Caco-2 (cell line): ENCODE results near the gene NUDT13. TPM values are rescaled to one million over a fixed set of nuclear protein-coding genes. Genes with fewer than 3 reads are reported as not detected.

ENCODE experiments used
- BruUV-seq: library from RNA; stranded (reverse); fragments of 400-500 nt; replicated peaks from 2 replicates; lab custom pipeline; 2021; lab: Mats Ljungman, UMichigan
- CTCF ChIA-PET: fragments of 300-600 bp; sonication (Branson Sonifier 250); formaldehyde crosslinking; loops from one replicate; lab custom pipeline; 2022; ENCODE audit warnings: antibody characterized with exemption; lab: Charles Lee
- POLR2A ChIA-PET: fragments of 300-600 bp; sonication (Branson Sonifier 250); formaldehyde crosslinking; loops from one replicate; lab custom pipeline; 2022; ENCODE audit warnings: antibody characterized with exemption; lab: Charles Lee
- DNase-seq, 2 experiments: peaks; one replicate each; pipeline versions ENCODE4 v3.0.0 to v3.0.0-alpha.2; 2020 to 2022
- H3K27me3 ChIP-seq: replicated peaks from 2 replicates; pipeline ENCODE4 v1.6.0; 2011; ENCODE audit warnings: low read length; ENCODE audit not compliant: control insufficient read depth, insufficient read depth
- H3K36me3 ChIP-seq: 2 replicates; pipeline ENCODE4 v1.5.1; 2011; ENCODE audit warnings: low read length; ENCODE audit not compliant: control insufficient read depth, insufficient read depth
- H3K4me1 ChIP-seq: fragments of 250-450 bp; sonication (Bioruptor Pico); 2 replicates; pipeline ENCODE4 v1.5.1; 2020; ENCODE audit warnings: mild to moderate bottlenecking
- H3K4me3 ChIP-seq: 2 replicates; pipeline ENCODE4 v1.5.1; 2011; ENCODE audit warnings: low read depth, mild to moderate bottlenecking, control low read depth, low read length
- H3K9me3 ChIP-seq: fragments of 250-450 bp; sonication (Bioruptor Pico); 2 replicates; pipeline ENCODE4 v1.5.1; 2020; ENCODE audit warnings: mild to moderate bottlenecking, moderate library complexity
- H3K27ac Mint-ChIP-seq: one replicate; pipeline ENCODE4 v1.8.0; 2022; ENCODE audit warnings: mixed read lengths; ENCODE audit not compliant: unreplicated experiment
- H3K27me3 Mint-ChIP-seq: one replicate; pipeline ENCODE4 v1.8.0; 2022; ENCODE audit warnings: mixed read lengths; ENCODE audit not compliant: insufficient read depth, unreplicated experiment
- H3K36me3 Mint-ChIP-seq: one replicate; pipeline ENCODE4 v1.8.0; 2022; ENCODE audit warnings: mild to moderate bottlenecking, mixed read lengths; ENCODE audit not compliant: insufficient read depth, unreplicated experiment
- H3K4me1 Mint-ChIP-seq: one replicate; pipeline ENCODE4 v1.8.0; 2022; ENCODE audit warnings: low read depth, mixed read lengths; ENCODE audit not compliant: unreplicated experiment
- H3K4me3 Mint-ChIP-seq: one replicate; pipeline ENCODE4 v1.8.0; 2022; ENCODE audit warnings: mild to moderate bottlenecking, moderate library complexity, mixed read lengths; ENCODE audit not compliant: unreplicated experiment
- H3K9me3 Mint-ChIP-seq: one replicate; pipeline ENCODE4 v1.8.0; 2022; ENCODE audit warnings: mixed read lengths; ENCODE audit not compliant: unreplicated experiment
- intact Hi-C: fragments of 100-400 bp; cut with micrococcal nuclease; formaldehyde crosslinking; loops from one replicate; pipeline ENCODE4 v1.10.0; 2022; ENCODE audit not compliant: unreplicated experiment
- total RNA-seq: library from RNA; stranded (reverse); gene quantifications from 2 replicates; pipeline ENCODE4 v1.2.3, GENCODE V29; 2022
- TF ChIP-seq, protein P1 (sequence below), 2 experiments: fragments of 200-600 bp in 1 of 2; IDR thresholded peaks; 1 replicate in 1 of 2; 2 replicates in 1 of 2; pipeline versions ENCODE4 v1.5.1 to v1.8.0; 2011 to 2022; ENCODE audit warnings: antibody characterized with exemption in 1 of 2, control low read depth in 1 of 2, inconsistent platforms in 1 of 2, low read depth in 1 of 2, low read length in 1 of 2, mild to moderate bottlenecking in 1 of 2, moderate library complexity in 1 of 2; ENCODE audit not compliant: insufficient read depth in 1 of 2, severe bottlenecking in 1 of 2, unreplicated experiment in 1 of 2

NUDT13 gene
- total RNA-seq, 1 experiment from 2014 or later = 6.5 TPM

DNA sequence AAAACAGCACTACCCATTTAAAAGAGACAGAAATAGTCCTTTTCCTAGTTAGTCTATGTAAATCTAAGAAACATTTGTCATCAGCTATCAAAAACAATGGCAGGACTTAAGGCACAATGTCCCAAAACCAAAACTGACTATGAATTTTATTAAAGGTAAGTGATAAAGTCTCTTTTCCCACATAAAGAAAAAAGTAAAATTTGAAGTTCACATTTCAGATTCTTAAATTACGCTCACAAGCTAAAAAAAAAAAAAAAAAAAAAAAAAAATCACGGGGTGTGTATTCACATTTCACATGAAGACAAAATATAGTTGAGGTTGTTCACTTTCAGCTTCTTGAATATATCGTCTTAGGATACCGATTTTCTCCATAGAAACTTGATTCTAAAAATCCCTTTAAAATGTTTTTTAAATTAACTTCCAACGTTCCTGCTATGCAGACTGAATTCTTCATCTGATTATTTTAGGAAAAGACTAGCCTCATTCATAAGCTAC, 15.2 kb upstream of the NUDT13 start:
- Histone ChIP-seq H3K4me3 (peak overlapping the region; percentile 70), H3K36me3 (no peaks in the 10 kb centered on the region), H3K4me1 (peaks cover 16% of the 10 kb centered on the region; the same call in 1 of the 2 replicates), H3K27me3 (no peaks in the 10 kb centered on the region), H3K9me3 (no peaks in the 10 kb centered on the region)
- BruUV-seq = no TSS peak
- H3K36me3 Mint-ChIP-seq = peaks cover 29% of the 10 kb centered on the region
- CTCF ChIA-PET = interaction anchor here (0.5 to 2.7 kb wide), 5 partner anchors 8 to 432 kb away, joined by 3 to 22 read pairs (median 5); partner anchors contain the start of genes ECD and FAM149B1
- intact Hi-C loops = no loop called here
- peak overlapping the region; percentile 98 for H3K4me3 Mint-ChIP-seq
- TF ChIP-seq, protein P1, sequence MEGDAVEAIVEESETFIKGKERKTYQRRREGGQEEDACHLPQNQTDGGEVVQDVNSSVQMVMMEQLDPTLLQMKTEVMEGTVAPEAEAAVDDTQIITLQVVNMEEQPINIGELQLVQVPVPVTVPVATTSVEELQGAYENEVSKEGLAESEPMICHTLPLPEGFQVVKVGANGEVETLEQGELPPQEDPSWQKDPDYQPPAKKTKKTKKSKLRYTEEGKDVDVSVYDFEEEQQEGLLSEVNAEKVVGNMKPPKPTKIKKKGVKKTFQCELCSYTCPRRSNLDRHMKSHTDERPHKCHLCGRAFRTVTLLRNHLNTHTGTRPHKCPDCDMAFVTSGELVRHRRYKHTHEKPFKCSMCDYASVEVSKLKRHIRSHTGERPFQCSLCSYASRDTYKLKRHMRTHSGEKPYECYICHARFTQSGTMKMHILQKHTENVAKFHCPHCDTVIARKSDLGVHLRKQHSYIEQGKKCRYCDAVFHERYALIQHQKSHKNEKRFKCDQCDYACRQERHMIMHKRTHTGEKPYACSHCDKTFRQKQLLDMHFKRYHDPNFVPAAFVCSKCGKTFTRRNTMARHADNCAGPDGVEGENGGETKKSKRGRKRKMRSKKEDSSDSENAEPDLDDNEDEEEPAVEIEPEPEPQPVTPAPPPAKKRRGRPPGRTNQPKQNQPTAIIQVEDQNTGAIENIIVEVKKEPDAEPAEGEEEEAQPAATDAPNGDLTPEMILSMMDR (IDR thresholded peaks at IDR 0.05; ENCODE audit: insufficient read depth in 1 of 2, low read depth in 1 of 2, low read length in 1 of 2, severe bottlenecking in 1 of 2, unreplicated experiment in 1 of 2) = no peak
- POLR2A ChIA-PET = interaction anchor here (0.6 to 0.7 kb wide), 7 partner anchors 16 to 740 kb away, joined by 3 to 8 read pairs (median 6); no protein-coding TSS in a partner anchor
- DNase-seq = no peak
- H3K27ac Mint-ChIP-seq = peak overlapping the region; percentile 96
- H3K4me1 Mint-ChIP-seq = peaks cover 14% of the 10 kb centered on the region
- H3K9me3 Mint-ChIP-seq = no peaks in the 10 kb centered on the region
- no peaks in the 10 kb centered on the region for H3K27me3 Mint-ChIP-seq

DNA sequence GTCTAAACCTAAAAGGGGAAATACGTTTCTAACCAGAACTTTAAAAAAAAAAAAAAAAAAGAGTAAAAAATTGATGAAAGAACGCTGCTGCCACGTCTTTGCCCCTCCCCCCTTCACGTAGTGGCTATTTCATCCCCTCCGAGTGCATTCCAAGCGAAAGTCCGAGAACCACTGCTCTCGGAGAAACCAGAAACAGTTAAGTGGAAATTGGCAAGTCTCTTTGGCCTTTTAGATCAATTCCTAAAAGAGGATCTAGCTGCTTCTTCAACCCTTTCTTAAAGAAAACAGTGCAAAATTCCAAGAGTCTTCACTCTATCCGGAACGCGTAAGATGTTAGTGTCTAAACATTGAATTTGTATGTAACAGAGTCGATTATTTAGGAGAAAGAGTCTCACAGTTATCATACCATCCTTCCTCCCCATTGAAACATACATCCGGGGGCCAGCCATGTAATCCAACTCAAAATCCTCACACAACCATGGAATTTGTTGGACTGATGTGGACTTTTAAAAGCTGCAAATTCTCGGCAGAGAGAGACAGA, 14.7 kb upstream of the NUDT13 start:
- TF ChIP-seq, protein P1 (IDR thresholded peaks at IDR 0.05; ENCODE audit: insufficient read depth in 1 of 2, low read depth in 1 of 2, low read length in 1 of 2, severe bottlenecking in 1 of 2, unreplicated experiment in 1 of 2) = no peak
- Mint-ChIP-seq H3K4me1 (peaks cover 14% of the 10 kb centered on the region), H3K36me3 (peaks cover 29% of the 10 kb centered on the region), H3K27ac (peak overlapping the region; percentile 96), H3K27me3 (no peaks in the 10 kb centered on the region), H3K4me3 (peak overlapping the region; percentile 98), H3K9me3 (no peaks in the 10 kb centered on the region)
- Histone ChIP-seq H3K4me3 (peak overlapping the region; percentile 70), H3K27me3 (no peaks in the 10 kb centered on the region), H3K4me1 (peaks cover 16% of the 10 kb centered on the region; the same call in 1 of the 2 replicates), H3K9me3 (no peaks in the 10 kb centered on the region), H3K36me3 (no peaks in the 10 kb centered on the region)
- ChIA-PET CTCF (interaction anchor here (0.6 to 2.7 kb wide), 11 partner anchors 9 to 141 kb away, joined by 3 to 40 read pairs (median 5); partner anchors contain the start of genes ECD, FAM149B1, NUDT13 and PLA2G12B), POLR2A (interaction anchor here (0.5 to 2.3 kb wide), 14 partner anchors 15 to 851 kb away, joined by 3 to 43 read pairs (median 6); partner anchors contain the start of genes DNAJC9, ECD, FAM149B1 and MRPS16)
- intact Hi-C loops = loop anchor here (1.0 to 2.0 kb wide), 6 partner anchors 15 to 121 kb away; partner anchors contain the start of genes ECD, FAM149B1 and NUDT13
- DNase-seq = peak; percentile 69 to 74
- TSS peak; percentile 81 for BruUV-seq

DNA sequence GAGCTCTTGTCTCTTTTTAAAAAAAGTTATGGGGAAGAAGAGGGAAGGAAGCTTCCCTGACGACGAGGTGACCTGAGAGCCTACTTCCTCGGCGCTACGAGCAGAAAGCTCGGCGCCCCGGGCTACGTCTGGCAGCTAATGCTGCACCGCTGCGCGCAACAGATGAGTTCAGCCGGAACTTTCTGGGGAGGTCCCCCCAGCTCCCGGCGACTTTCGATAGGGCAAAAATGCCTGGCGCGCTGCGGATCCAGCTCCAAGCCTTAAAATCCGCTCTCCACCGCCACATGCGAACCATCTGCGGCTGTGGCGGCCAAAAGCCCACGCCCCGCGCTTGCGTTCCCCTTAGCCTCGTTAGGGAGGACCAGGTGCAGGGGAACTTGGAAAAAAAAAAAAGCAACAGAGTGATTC, 14.2 kb upstream of the NUDT13 start:
- no TSS peak for BruUV-seq
- Histone ChIP-seq H3K9me3 (no peaks in the 10 kb centered on the region), H3K4me1 (peaks cover 16% of the 10 kb centered on the region; the same call in 1 of the 2 replicates), H3K4me3 (peak overlapping the region; percentile 70), H3K27me3 (no peaks in the 10 kb centered on the region), H3K36me3 (no peaks in the 10 kb centered on the region)
- H3K36me3 Mint-ChIP-seq = peaks cover 29% of the 10 kb centered on the region
- no peaks in the 10 kb centered on the region for H3K9me3 Mint-ChIP-seq
- CTCF ChIA-PET = interaction anchor here (0.6 to 2.7 kb wide), 11 partner anchors 9 to 142 kb away, joined by 3 to 40 read pairs (median 5); partner anchors contain the start of genes ECD, FAM149B1, NUDT13 and PLA2G12B
- H3K27me3 Mint-ChIP-seq = no peaks in the 10 kb centered on the region
- peak overlapping the region; percentile 96 for H3K27ac Mint-ChIP-seq
- TF ChIP-seq, protein P1 (IDR thresholded peaks at IDR 0.05; ENCODE audit: insufficient read depth in 1 of 2, low read depth in 1 of 2, low read length in 1 of 2, severe bottlenecking in 1 of 2, unreplicated experiment in 1 of 2) = no peak
- intact Hi-C loops = loop anchor here (1.0 to 2.0 kb wide), 6 partner anchors 14 to 121 kb away; partner anchors contain the start of genes ECD, FAM149B1 and NUDT13
- peak; percentile 74 to 79 for DNase-seq
- peaks cover 14% of the 10 kb centered on the region for H3K4me1 Mint-ChIP-seq
- peak overlapping the region; percentile 98 for H3K4me3 Mint-ChIP-seq
- POLR2A ChIA-PET = interaction anchor here (0.5 to 2.3 kb wide), 9 partner anchors 15 to 851 kb away, joined by 3 to 43 read pairs (median 4); partner anchors contain the start of genes DNAJC9, ECD, FAM149B1 and MRPS16
